NCI-H345 treated with DMSO at 0.1 percent for 48 hours (cell line): ENCODE measurements around the gene TRABD2B.

Experiments used
- DNase-seq: peaks from one replicate; lab custom pipeline; 2025; ENCODE audit not compliant: unreplicated experiment; lab: John Stamatoyannopoulos, UW

TRABD2B gene

GRCh38 chr1:47886141-47886540 lies 111.0 kb downstream of the TRABD2B start:
- DNase-seq, result no peak

GRCh38 chr1:47885062-47885830 lies 111.9 kb downstream of the TRABD2B start:
- DNase-seq, result no peak

- DNase-seq, result no peak
These were observed 113.2 kb downstream of the TRABD2B start for GRCh38 chr1:47883963-47884362.

- DNase-seq, result no peak
These were observed 115.4 kb downstream of the TRABD2B start for GRCh38 chr1:47881505-47882442.

GRCh38 chr1:47876587-47876963 lies 120.6 kb downstream of the TRABD2B start:
- no peak for DNase-seq

- no peak for DNase-seq
These were observed 121.2 kb downstream of the TRABD2B start for GRCh38 chr1:47875831-47876586.

GRCh38 chr1:47875036-47875435 lies 122.1 kb downstream of the TRABD2B start:
- no peak for DNase-seq

- no peak for DNase-seq
These were observed 123.8 kb downstream of the TRABD2B start for GRCh38 chr1:47873337-47873736.

GRCh38 chr1:47872886-47873285 lies 124.3 kb downstream of the TRABD2B start:
- no peak for DNase-seq

GRCh38 chr1:47871799-47872353 lies 125.3 kb downstream of the TRABD2B start:
- DNase-seq, result no peak

GRCh38 chr1:47870946-47871676 lies 126.1 kb downstream of the TRABD2B start:
- DNase-seq, result no peak

- DNase-seq, result no peak
These were observed 126.7 kb downstream of the TRABD2B start for GRCh38 chr1:47870480-47870879.

GRCh38 chr1:47868348-47868676 lies 128.9 kb downstream of the TRABD2B start:
- no peak for DNase-seq

- no peak for DNase-seq
These were observed 129.5 kb downstream of the TRABD2B start for GRCh38 chr1:47867438-47868347.

GRCh38 chr1:47866601-47867437 lies 130.4 kb downstream of the TRABD2B start:
- no peak for DNase-seq

GRCh38 chr1:47865881-47866535 lies 131.2 kb downstream of the TRABD2B start:
- DNase-seq, result no peak

- no peak for DNase-seq
These were observed 138.0 kb downstream of the TRABD2B start for GRCh38 chr1:47859092-47859743.

GRCh38 chr1:47856996-47857395 lies 140.2 kb downstream of the TRABD2B start:
- no peak for DNase-seq
